ENCODE results near the gene B4GALNT3. TPM values are rescaled to one million over a fixed set of nuclear protein-coding genes. Genes with fewer than 3 reads are reported as not detected.

The B4GALNT3 gene
- polyA plus RNA-seq, 3 donors, result 0.56 to 6.3 (median 2.1) TPM

GRCh38 chr12:499837-500458 is 40.2 kb downstream of the B4GALNT3 start:
- H3K27ac ChIP-seq (ENCODE audit: low read depth, low read length), result no peak overlapping the region
- 77 to 89% (median 88%) methylated on average over 8 of the region's 8 CpGs for WGBS, 3 donors

GRCh38 chr12:501722-502447 is 42.1 kb downstream of the B4GALNT3 start:
- no peak overlapping the region for H3K27ac ChIP-seq (ENCODE audit: low read depth, low read length)
- WGBS, 3 donors, result 80 to 90% (median 85%) methylated on average over 14 of the region's 14 CpGs

GRCh38 chr12:503111-503761 is 43.5 kb downstream of the B4GALNT3 start:
- H3K27ac ChIP-seq (ENCODE audit: low read depth, low read length), result no peak overlapping the region
- WGBS, 3 donors, result 26 to 35% (median 35%) methylated on average over 7 of the region's 7 CpGs

GRCh38 chr12:505221-505620 is 45.5 kb downstream of the B4GALNT3 start:
- H3K27ac ChIP-seq (ENCODE audit: low read depth, low read length), result no peak overlapping the region

GRCh38 chr12:507391-507796 is 47.7 kb downstream of the B4GALNT3 start:
- no peak overlapping the region for H3K27ac ChIP-seq (ENCODE audit: low read depth, low read length)
- WGBS, 3 donors, result 77 to 80% (median 79%) methylated on average over 9 of the region's 9 CpGs

More at GRCh38 chr12:505221-505620, 45.5 kb downstream of the B4GALNT3 start:
- WGBS, 3 donors, result 85 to 93% (median 89%) methylated on average over 4 of the region's 4 CpGs

- WGBS, 3 donors, result 56 to 69% (median 58%) methylated on average over 2 of the region's 2 CpGs
- H3K27ac ChIP-seq (ENCODE audit: low read depth, low read length), result no peak overlapping the region
These were observed 48.4 kb downstream of the B4GALNT3 start for GRCh38 chr12:508145-508544.

- WGBS, 3 donors, result 74 to 83% (median 81%) methylated on average over 5 of the region's 5 CpGs
- H3K27ac ChIP-seq (ENCODE audit: low read depth, low read length), result no peak overlapping the region
These were observed 49.1 kb downstream of the B4GALNT3 start for GRCh38 chr12:508795-509194.

GRCh38 chr12:509500-509899 is 49.8 kb downstream of the B4GALNT3 start:
- H3K27ac ChIP-seq (ENCODE audit: low read depth, low read length), result no peak overlapping the region
- WGBS, 3 donors, result 33 to 41% (median 39%) methylated on average over 5 of the region's 5 CpGs

GRCh38 chr12:510071-510825 is 50.5 kb downstream of the B4GALNT3 start:
- WGBS, 3 donors, result 32 to 58% (median 55%) methylated on average over 12 of the region's 12 CpGs

GRCh38 chr12:512933-513332 is 53.2 kb downstream of the B4GALNT3 start:
- no peak overlapping the region for H3K27ac ChIP-seq (ENCODE audit: low read depth, low read length)
- 93 to 96% (median 95%) methylated on average over 6 of the region's 6 CpGs for WGBS, 3 donors

More at GRCh38 chr12:510071-510825, 50.5 kb downstream of the B4GALNT3 start:
- H3K27ac ChIP-seq (ENCODE audit: low read depth, low read length), result no peak overlapping the region

- WGBS, 3 donors, result 28 to 76% (median 68%) methylated on average over 7 of the region's 7 CpGs
These were observed 53.7 kb downstream of the B4GALNT3 start for GRCh38 chr12:513446-513845.

GRCh38 chr12:517538-517937 is 57.8 kb downstream of the B4GALNT3 start:
- 61 to 78% (median 75%) methylated on average over 3 of the region's 3 CpGs for WGBS, 3 donors

More at GRCh38 chr12:513446-513845, 53.7 kb downstream of the B4GALNT3 start:
- H3K27ac ChIP-seq (ENCODE audit: low read depth, low read length), result no peak overlapping the region

GRCh38 chr12:520119-520518 is 60.4 kb downstream of the B4GALNT3 start:
- no peak overlapping the region for H3K27ac ChIP-seq (ENCODE audit: low read depth, low read length)
- WGBS, 3 donors, result 53 to 69% (median 66%) methylated on average over 2 of the region's 2 CpGs

More at GRCh38 chr12:517538-517937, 57.8 kb downstream of the B4GALNT3 start:
- no peak overlapping the region for H3K27ac ChIP-seq (ENCODE audit: low read depth, low read length)

- H3K27ac ChIP-seq (ENCODE audit: low read depth, low read length), result no peak overlapping the region
- WGBS, 3 donors, result 59 to 81% (median 77%) methylated on average over 7 of the region's 7 CpGs
These were observed 63.1 kb downstream of the B4GALNT3 start for GRCh38 chr12:522692-523378.

GRCh38 chr12:524167-524951 is 64.6 kb downstream of the B4GALNT3 start:
- WGBS, 3 donors, result 67 to 75% (median 74%) methylated on average over 10 of the region's 10 CpGs
- H3K27ac ChIP-seq (ENCODE audit: low read depth, low read length), result no peak overlapping the region

GRCh38 chr12:526089-526488 is 66.3 kb downstream of the B4GALNT3 start:
- H3K27ac ChIP-seq (ENCODE audit: low read depth, low read length), result no peak overlapping the region
- 63 to 85% (median 66%) methylated on average over 6 of the region's 6 CpGs for WGBS, 3 donors

- WGBS, 3 donors, result 76 to 80% (median 80%) methylated on average over 7 of the region's 7 CpGs
- no peak overlapping the region for H3K27ac ChIP-seq (ENCODE audit: low read depth, low read length)
These were observed 67.5 kb downstream of the B4GALNT3 start for GRCh38 chr12:527241-527640.
